HG03571 (cell line): ENCODE results near the gene ZBP1.

ENCODE experiments used
- ATAC-seq: cut with Tn5 transposase; IDR thresholded peaks from one replicate; pipeline ENCODE4 v1.9.1; 2021; ENCODE audit not compliant: unreplicated experiment

Gene ZBP1

DNA sequence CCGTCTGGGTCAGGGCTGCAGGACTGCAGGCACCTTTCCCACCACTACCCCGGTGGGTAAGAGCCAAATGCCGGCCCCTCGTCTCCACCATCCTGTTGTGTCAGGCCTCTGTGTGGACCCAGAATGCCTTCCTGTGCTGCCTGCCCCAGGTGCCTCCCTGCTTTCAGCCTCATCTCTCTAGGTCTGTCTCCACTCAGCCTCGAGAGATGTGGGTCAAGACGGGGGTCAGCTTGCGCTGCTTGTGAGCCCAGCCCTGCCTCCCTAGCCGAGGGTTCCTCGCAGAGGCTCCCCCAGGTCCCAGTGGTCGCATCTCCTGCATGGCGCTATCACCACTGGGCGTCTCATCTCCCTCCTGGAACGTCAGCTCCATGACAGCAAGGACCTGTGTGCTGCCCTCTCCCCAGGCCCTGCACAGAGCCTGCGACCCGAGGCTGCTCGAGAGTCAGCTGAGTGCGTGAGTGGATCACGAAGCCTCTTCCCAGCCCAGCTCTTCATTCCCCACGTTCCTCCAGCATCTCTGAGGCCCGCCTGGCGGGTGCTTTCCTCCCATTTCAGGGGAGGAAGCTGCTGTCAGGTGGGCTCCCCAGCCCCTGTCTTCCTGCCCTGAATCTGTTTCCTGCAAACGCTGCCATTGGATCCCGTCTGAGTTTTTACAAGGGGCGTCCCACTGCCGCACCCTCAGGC, 38.7 kb upstream of the ZBP1 start:
- no peak for ATAC-seq

DNA sequence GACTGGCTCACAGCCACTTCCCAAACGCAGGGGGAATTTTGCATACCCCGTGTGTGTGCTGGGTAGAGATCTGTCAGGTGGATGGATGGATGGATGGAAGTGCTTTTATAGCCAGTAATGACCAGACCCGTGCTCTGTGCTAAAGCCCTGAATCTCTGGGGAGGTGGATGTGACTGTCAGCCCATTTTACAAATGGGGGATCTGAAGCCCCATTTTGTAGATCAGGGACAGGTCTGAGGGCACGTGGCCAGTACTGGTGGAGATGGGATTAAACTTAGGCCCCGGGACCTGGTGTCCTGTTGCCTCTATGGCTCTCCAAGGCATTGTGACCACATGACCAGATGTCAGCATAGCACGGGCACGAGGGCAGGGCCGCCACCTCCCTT, 38.2 kb upstream of the ZBP1 start:
- ATAC-seq, result no peak

DNA sequence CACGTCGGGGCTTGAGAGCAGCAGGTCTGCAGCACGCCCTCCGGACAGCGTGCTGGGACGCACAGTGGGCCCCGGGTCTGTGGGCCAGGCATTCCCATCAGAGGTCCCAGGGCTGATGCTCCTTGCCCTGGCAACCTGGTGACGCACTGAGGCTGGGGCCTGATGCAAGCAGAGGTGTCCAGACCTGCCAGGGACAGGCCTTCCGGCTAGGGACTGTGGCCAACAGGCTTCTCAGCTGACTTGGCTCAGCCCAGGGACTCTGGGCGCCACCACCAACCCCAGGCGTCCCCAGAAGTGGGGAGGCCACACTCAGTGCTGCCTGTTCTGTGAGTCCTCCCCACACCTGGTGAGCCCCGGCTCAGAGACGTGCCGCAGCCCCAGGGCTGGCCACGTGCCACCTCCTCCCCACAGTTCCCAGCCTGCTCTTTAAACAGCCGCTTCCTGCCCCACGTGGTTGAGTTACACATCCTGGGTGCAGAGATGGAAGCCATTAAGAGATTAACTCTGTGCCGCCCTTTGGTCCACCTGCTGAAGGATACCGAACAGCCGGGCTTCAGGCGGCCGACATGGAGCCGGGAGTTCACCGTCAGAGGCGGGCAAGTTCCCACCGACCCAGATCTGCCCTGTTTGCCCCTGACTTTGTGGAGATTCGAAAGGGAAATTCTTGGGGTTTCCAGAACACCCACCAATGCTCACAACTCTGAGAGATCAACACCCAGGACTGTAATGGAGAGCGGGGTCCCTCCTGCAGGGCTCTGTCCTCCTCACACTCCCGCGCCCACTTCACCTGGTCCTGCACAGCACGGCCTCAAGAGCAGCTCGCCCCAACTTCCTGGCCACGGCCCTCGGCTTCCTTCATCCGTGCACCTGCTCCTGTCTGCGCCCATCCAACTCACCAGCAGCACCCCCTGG, 37.6 kb upstream of the ZBP1 start:
- no peak for ATAC-seq

DNA sequence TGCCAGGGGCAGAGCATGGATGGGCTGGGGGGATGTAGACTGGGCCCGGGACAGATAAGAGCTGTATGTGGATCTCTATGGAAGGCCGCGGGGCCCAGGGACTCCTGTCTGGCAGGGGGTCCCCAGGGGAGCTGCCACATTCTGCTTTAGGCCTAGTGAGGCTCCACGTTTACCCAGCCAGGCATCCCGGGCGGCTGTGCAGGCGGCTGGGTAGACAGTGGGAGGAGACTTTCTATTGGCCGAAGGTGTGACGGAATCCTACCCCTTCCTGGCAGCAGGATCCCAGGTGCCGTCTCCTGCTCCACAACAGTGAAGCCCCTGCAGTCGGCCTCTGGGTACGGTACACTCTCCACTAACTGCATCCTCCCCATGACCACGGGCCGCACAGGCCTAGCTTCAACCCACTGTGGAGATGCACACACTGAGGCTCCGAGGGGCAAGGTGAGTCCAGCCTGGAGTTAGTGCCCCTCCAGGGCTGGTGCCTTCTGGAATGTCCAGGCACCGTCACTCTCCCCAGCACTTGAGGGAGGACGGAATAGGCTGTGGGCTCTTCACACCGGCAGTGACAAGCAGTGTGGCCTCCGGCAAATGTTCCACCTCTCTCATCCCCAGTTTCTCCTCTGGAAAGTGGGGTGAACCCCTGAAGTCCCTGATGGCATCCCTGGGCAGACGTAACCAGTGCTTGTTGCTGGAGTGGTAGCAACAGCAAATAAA, 36.8 kb upstream of the ZBP1 start:
- ATAC-seq, result no peak

DNA sequence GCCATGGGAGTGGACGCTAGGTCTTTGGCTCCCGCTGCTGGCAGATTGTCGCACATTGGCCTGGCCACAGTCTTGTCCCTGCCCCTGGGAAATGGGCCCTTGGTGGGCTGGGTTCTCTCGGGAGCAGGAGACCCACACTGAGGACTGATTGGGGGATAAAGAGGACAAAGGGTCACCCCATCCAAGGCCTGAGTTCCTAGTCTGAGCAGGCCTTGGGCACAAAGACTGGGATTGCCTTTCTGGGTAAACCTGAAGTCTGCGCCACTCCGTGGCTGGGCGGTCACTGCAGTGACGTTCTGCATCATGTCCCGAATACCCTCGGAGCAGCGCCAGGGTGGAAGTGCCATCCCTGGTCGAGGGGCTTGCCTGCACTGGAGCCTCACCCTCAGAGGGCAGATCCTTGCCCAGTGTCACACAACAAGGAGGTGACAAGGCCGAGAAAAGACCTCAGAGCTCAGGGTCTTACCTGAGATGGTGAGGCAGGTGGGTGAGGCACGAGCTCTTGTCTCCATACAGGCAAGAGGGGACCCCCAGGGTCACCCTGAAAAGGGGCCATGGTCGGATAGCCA, 36.1 kb upstream of the ZBP1 start:
- no peak for ATAC-seq

DNA sequence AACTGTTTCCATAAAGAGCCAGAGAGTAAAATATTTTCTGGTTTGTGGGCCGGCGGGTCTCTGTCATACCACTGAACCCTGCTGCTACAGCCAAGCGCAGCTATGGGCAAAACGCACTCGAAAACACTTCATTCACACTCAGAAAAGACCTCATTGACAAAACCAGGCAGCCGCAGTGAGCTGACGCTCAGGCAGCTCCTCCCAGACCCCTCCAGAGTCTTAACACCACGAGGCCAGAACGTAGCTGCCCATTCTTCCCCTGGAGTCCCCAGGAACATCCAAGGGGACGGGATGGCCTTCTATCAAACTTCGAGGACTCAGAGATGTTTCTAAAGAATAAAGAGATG, 35.6 kb upstream of the ZBP1 start:
- no peak for ATAC-seq

DNA sequence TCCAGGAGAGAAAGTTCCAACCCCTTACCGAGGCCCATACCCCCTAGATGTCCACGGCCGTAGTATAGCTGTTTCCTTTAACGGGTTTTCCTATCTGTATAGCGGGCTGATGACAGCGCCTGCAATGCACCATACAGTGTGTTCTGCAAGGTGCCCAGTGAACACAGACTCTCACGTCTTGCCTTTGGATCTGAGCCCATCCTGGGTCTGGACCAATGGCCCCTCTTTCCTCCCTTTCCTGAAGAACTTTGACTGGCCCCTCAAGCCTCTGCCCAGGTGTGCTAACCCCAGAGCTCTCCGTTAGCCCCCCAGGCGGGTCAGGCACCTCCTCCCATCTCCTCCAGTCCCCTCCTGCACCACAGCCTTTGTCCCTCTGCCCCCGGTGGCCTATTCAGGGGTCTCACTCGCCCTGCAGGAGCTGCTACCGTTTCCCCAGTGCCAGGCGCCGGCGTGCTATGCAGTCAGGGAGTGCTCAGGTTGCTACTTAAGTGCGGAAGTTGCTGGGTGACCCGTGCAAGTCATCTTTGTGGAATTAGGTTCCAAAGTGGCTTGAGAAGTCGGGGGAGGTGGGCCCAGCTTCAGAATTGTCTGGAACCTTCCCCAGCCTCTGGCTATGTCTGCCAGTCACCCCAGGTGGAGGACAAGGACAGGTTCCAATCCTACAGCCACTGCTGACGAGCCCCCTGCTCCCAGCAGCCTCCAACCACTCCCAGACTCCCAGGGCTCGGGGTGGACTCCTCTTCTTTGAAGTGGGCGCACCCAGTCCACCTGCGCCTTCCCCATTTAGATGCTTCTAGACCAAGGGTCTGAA, 35.0 kb upstream of the ZBP1 start:
- ATAC-seq, result no peak

DNA sequence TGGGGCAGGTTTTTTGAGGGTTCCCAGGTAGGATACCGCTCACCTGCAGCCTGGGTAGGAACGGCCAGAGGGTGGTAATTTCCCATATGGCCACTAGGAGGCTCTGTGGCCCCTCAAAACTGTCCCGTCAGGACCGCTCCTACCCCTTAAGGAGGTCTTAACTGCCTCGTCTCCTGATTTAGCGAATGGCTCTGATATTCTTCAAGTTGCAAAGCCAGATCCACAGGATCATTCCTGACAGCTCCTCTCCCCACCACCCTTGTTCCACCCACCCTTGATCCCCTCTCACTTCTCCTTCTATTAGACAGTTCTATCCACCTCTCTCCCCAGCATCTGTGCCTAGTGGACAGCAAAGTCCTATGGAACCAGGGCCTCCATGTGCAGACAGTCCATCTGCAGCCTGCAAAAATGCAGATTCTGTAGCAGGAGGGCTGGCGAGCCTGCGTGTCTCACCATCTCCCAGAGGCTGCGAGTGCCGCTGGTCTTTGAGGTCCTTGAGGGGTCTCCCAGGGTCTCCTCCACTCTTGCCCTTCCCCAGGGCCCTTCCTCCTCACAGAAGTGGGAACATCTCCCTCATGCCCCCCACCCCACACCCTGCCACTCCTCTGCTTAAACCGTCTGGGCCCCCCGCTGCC, 34.3 kb upstream of the ZBP1 start:
- peak; percentile 64 for ATAC-seq

- no peak for ATAC-seq
These were observed 33.7 kb upstream of the ZBP1 start for GRCh38 chr20:57653910-57654309.

DNA sequence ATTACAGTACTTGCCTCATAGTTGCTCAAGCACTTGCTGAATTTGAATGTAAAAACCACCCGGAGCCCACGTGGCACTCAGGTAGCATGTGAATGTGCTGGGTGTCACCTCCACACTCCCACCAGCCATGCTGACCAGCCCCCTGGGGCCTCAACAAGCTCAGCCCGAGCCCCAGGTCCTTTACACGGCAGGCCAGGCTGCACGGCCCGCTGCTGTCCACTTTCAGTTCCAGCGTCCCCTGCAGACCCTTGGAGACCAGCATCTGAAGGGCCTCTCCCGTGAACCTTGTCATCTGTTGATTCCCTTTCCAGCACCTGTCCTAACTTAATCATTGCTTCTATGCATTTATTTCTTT, 33.3 kb upstream of the ZBP1 start:
- no peak for ATAC-seq

DNA sequence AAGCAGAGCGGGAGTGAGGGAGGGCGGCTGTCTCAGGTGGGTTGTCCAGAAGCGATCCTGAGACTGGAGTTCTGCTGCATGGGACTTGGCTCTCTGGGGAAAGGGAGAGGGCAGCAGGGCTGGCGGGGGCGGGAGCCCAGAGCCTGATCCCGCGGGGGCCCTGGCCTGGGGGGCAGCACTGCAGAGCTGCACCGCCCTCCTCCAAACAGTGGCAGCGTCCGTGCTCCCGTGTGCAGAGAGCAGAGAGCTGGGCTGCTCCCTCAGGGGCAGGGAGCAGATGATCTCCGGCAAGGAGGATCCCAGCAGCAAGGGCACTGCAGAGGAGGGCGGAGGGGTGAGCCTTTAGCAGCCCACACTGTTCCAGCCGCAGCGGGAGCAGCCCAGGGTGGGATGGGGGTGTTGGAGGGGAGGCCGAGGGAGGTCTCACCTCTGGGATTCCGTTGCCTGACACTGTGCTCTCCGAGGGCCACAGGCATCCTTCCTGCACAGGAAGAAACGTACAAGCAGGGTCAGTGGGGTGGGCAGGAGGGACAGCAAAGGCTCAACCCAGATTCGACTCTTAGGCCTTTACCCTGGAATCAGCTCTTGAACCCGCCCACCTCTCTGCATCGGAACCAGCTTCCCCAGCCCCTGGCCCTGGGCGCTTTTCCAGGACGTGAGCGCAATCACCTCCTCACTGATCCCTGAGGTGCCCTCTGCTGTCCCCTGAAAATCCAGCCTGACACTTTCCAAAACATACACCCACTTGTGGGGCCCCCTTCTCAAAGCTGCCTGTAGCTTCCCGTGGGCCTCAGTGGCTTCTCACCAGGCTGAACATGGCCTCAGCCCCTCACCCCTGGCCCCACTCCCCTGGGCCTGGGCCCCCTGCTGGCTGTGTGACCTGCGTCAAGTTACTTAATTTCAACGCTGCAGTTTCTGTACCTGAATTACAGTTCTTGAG, 32.6 kb upstream of the ZBP1 start:
- no peak for ATAC-seq

DNA sequence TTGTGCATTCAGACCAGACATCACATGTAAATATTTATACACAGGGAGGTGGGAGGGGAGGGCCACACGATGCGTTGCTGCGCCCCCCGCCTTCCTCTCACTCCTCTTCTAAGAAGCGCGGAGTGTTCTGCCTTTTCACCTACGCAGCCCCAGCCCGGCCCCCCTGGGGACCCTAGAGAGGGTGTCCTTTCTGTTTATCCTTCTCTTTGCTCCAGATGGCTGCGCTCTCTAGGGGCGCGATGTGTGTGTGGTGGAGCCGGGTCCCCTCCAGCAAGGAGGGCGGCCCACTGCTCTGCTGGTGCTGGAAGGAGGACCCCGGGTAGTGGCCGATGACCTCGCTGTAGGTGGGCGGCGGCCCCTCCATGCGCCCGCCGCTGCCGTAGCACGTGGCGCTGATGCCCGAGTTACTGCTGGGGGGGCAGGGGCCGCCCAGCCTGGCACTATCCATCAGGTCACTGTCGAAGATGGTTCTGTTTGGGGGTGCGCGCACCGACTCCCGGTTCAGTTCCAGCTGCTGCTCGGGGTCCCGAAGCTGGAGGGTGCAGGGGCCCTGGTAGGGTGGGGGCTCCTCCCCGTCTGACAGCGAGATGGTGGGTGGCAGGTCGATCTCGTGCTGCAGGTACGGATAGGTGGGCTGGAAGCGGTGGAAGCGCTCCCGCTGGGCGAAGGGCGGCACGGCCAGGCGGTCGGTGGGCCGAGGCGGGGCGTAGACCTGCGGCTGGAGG, 31.8 kb upstream of the ZBP1 start:
- ATAC-seq, result no peak

DNA sequence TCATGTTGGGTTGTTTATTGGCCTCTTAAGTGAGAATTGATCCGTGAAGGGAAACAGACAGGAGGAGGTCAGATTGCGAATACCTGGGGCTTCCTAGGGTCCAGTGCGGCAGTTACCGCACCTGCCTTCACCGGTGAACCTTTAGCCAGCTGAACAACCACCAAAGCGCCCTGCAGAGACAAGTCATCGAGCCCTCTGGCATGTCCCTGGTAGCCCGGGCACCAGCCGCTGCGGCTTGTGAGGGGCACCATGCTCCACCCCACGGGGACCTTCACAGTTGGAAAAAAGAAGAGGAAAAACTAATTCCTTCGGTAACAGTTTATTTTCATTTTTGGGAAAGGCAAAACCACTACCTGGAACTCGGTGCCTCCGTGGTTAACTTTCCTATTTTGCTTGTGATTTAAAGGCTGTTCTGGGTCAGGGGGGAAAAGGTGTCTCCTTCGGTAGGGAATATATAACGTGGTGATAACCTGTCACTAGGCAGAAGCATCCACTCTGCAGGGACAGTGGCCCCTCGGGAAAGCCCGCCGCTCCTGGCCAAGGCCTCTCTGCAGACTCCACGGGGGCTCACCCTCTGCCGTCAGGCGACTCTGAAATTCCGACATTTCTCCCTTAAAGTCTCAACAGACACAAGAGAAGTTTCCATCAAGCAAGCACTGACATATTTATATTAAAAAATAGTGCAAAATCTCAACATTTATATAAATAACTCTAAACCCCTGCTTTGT, 30.7 kb upstream of the ZBP1 start:
- ATAC-seq, result no peak

GRCh38 chr20:57650266-57650665, 30.0 kb upstream of the ZBP1 start:
- no peak for ATAC-seq

DNA sequence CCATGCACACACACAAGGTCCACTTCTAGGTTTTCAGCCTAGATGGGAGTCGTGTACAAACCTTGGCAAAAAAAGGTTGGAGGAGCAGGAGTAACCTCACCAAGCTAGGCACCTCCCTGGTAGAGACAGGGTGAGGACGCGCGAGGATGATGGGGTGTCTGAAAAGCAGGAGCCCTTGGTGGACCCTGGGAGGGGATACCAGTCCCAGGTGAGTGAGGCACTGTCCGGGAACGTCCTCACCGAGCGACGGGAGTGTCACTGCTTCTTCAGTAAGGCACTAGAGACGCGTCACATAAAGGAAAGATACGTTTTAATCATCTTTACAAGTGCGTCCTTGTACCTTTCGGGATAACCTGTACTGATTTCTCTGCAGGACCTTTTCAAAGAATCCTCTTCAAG, 29.4 kb upstream of the ZBP1 start:
- ATAC-seq, result no peak

DNA sequence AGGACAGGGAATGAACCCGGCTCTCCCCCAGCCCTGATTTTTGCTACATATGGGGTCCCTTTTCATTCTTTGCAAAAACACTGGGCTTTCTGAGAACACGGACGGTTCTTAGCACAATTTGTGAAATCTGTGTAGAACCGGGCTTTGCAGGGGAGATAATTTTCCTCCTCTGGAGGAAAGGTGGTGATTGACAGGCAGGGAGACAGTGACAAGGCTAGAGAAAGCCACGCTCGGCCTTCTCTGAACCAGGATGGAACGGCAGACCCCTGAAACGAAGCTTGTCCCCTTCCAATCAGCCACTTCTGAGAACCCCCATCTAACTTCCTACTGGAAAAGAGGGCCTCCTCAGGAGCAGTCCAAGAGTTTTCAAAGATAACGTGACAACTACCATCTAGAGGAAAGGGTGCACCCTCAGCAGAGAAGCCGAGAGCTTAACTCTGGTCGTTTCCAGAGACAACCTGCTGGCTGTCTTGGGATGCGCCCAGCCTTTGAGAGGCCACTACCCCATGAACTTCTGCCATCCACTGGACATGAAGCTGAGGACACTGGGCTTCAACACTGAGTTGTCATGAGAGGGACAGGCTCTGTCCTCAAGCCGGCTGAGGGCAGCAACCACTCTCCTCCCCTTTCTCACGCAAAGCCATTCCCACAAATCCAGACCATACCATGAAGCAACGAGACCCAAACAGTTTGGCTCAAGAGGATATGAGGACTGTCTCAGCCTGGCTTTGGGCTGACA, 28.8 kb upstream of the ZBP1 start:
- ATAC-seq, result no peak
